Endothelial cell of umbilical vein (primary cell): ENCODE data around the gene PTGR3. TPM values are rescaled to one million over a fixed set of nuclear protein-coding genes. Genes with fewer than 3 reads are reported as not detected.

ENCODE experiments used
- BruUV-seq: library from RNA; stranded (reverse); fragments of 400-500 nt; replicated peaks from 2 replicates; lab custom pipeline; 2021; lab: Mats Ljungman, UMichigan
- CTCF ChIA-PET: fragments of 300-600, 350-600 bp; sonication (Branson Sonifier 250); formaldehyde crosslinking; loops from one replicate; lab custom pipeline; 2021; ENCODE audit warnings: antibody characterized with exemption, inconsistent platforms; lab: Charles Lee
- POLR2A ChIA-PET: fragments of 300-600, 350-600 bp; sonication (Branson Sonifier 250); formaldehyde crosslinking; loops from one replicate; lab custom pipeline; 2021; ENCODE audit warnings: antibody characterized with exemption, inconsistent platforms; lab: Charles Lee
- DNase-seq: peaks from one replicate; pipeline ENCODE4 v3.0.0-alpha.2; 2011; ENCODE audit warnings: low read depth, low spot score
- FAIRE-seq: peaks from 2 replicates; lab custom pipeline; 2011; peaks lifted over from hg19 to GRCh38; lab: Jason Lieb, UNC
- H2AFZ ChIP-seq: 2 replicates; pipeline ENCODE4 v1.6.0; 2012; ENCODE audit warnings: low read depth, low read length, control low read depth, inconsistent platforms
- H3K27ac ChIP-seq: 2 replicates; pipeline ENCODE4 v1.5.1; 2011; ENCODE audit warnings: low read depth, mild to moderate bottlenecking, control low read depth, low read length, moderate library complexity; ENCODE audit not compliant: insufficient read depth
- H3K27me3 ChIP-seq, 2 experiments: 2 replicates each; pipeline versions ENCODE4 v1.6.0 to v1.6.1; 2011; ENCODE audit warnings: low read length in 2 of 2, mixed read lengths in 1 of 2; ENCODE audit not compliant: control insufficient read depth in 2 of 2, insufficient read depth in 2 of 2
- H3K36me3 ChIP-seq, 2 experiments: 2 replicates in 1 of 2; 3 replicates in 1 of 2; pipeline ENCODE4 v1.5.1; 2011; ENCODE audit warnings: low read length in 2 of 2, mild to moderate bottlenecking in 1 of 2, moderate library complexity in 1 of 2; ENCODE audit not compliant: control insufficient read depth in 2 of 2, insufficient read depth in 2 of 2; ENCODE audit errors: extremely low read depth in 1 of 2
- H3K4me1 ChIP-seq: 3 replicates; pipeline ENCODE4 v1.5.1; 2011; ENCODE audit warnings: mild to moderate bottlenecking, low read length; ENCODE audit not compliant: control insufficient read depth, insufficient read depth; ENCODE audit errors: extremely low read depth
- H3K4me2 ChIP-seq: 2 replicates; pipeline ENCODE4 v1.6.1; 2011; ENCODE audit warnings: low read length, control low read depth, mixed read lengths; ENCODE audit not compliant: insufficient read depth
- H3K4me3 ChIP-seq, 3 experiments: fragments of 200-600 bp in 1 of 3; sonication (generic), shearing (Covaris generic) in 1 of 3; replicated peaks in 1 of 3; 2 replicates each; pipeline ENCODE4 v1.5.1; 2011 to 2016; ENCODE audit warnings: control low read depth in 3 of 3, low read length in 3 of 3, mild to moderate bottlenecking in 2 of 3, inconsistent platforms in 1 of 3, low read depth in 1 of 3, moderate library complexity in 1 of 3; ENCODE audit not compliant: insufficient read depth in 1 of 3
- H3K79me2 ChIP-seq: 2 replicates; pipeline ENCODE4 v1.6.0; 2012; ENCODE audit warnings: low read length, inconsistent platforms; ENCODE audit not compliant: control insufficient read depth, insufficient read depth
- H3K9ac ChIP-seq: replicated peaks from 2 replicates; pipeline ENCODE3; 2011; ENCODE audit warnings: low read length, control low read depth; ENCODE audit not compliant: insufficient read depth; ENCODE audit errors: extremely low read depth
- H3K9me1 ChIP-seq: replicated peaks from 3 replicates; pipeline ENCODE4 v1.6.0; 2011; ENCODE audit warnings: mild to moderate bottlenecking, low read length; ENCODE audit not compliant: control insufficient read depth, insufficient read depth; ENCODE audit errors: extremely low read depth
- H3K9me3 ChIP-seq: replicated peaks from 2 replicates; pipeline ENCODE4 v1.5.1; 2012; ENCODE audit warnings: low read length, inconsistent platforms; ENCODE audit not compliant: control insufficient read depth, insufficient read depth
- H4K20me1 ChIP-seq: replicated peaks from 2 replicates; pipeline ENCODE3; 2011; ENCODE audit warnings: mild to moderate bottlenecking, low read length; ENCODE audit not compliant: control insufficient read depth, insufficient read depth; ENCODE audit errors: extremely low read depth
- EZH2 ChIP-seq: IDR thresholded peaks from 2 replicates; pipeline ENCODE4 v1.6.1; 2012; ENCODE audit warnings: borderline replicate concordance, low read depth, mild to moderate bottlenecking, moderate library complexity, low read length, inconsistent platforms; ENCODE audit not compliant: severe bottlenecking
- FOS ChIP-seq: IDR thresholded peaks from 2 replicates; pipeline ENCODE4 v1.6.1; 2011; ENCODE audit warnings: mild to moderate bottlenecking, low read length, moderate library complexity, borderline replicate concordance; ENCODE audit not compliant: insufficient read depth
- GATA2 ChIP-seq: IDR thresholded peaks from 2 replicates; pipeline ENCODE4 v1.7.0; 2011; ENCODE audit warnings: low read depth, mild to moderate bottlenecking, moderate library complexity, mixed read lengths, low read length; ENCODE audit not compliant: insufficient read length, insufficient read depth
- JUN ChIP-seq: IDR thresholded peaks from 2 replicates; pipeline ENCODE4 v1.6.1; 2011; ENCODE audit warnings: borderline replicate concordance, low read depth; ENCODE audit not compliant: insufficient read length, insufficient read depth
- MYC ChIP-seq: IDR thresholded peaks from one replicate; pipeline ENCODE4 v1.6.1; 2011; ENCODE audit warnings: mild to moderate bottlenecking, low read depth, low read length
- POLR2A ChIP-seq: IDR thresholded peaks from 2 replicates; pipeline ENCODE4 v1.6.1; 2012; ENCODE audit warnings: low read depth, mild to moderate bottlenecking, control low read depth, low read length
- POLR2AphosphoS5 ChIP-seq: IDR thresholded peaks from 2 replicates; pipeline ENCODE4 v1.6.1; 2012; ENCODE audit warnings: low read depth, mild to moderate bottlenecking, control low read depth, low read length, moderate library complexity; ENCODE audit not compliant: insufficient read depth
- dilution Hi-C: fragments of 300-500 bp; cut with MboI; formaldehyde crosslinking; loops from one replicate; pipeline ENCODE4 v1.15.0; 2019; ENCODE audit warnings: low sequenced_read_pairs; ENCODE audit not compliant: extremely low pct_ligation_motif_present
- intact Hi-C: fragments of 100-400 bp; cut with micrococcal nuclease; formaldehyde crosslinking; loops from one replicate; pipeline ENCODE4 v1.10.0; 2022
- polyA plus RNA-seq, 4 experiments: library from polyadenylated mRNA; depleted of rRNA in 3 of 4; stranded (reverse) in 3 of 4; unstranded in 1 of 4; fragments of >200 nt; gene quantifications; 2 replicates each; pipeline versions ENCODE4 v1.2.1 to v1.2.3, GENCODE V29; 2011 to 2012; ENCODE audit warnings: missing spikeins in 1 of 4
- total RNA-seq: library from RNA; stranded (reverse); gene quantifications from 2 replicates; pipeline ENCODE4 v1.2.3, GENCODE V29; 2021
- TF ChIP-seq, protein P1 (sequence below): IDR thresholded peaks from 2 replicates; pipeline ENCODE4 v1.6.1; 2011; ENCODE audit not compliant: insufficient read depth, insufficient read length
- TF ChIP-seq, protein P2 (sequence below), 2 donors: IDR thresholded peaks; 1 replicate in 1 of 2; 2 replicates in 1 of 2; pipeline ENCODE4 v1.5.1; 2011; ENCODE audit warnings: low read length in 2 of 2, mild to moderate bottlenecking in 2 of 2, moderate library complexity in 2 of 2, control low read depth in 1 of 2, inconsistent platforms in 1 of 2, low read depth in 1 of 2; ENCODE audit not compliant: insufficient read depth in 1 of 2; ENCODE audit errors: extremely low read depth in 1 of 2

The PTGR3 gene
- total and polyA plus RNA-seq, 2 donors (not counting 3 experiments of a cell fraction or from before 2014, with no cell fraction given): 13.9 to 21.9 TPM

DNA sequence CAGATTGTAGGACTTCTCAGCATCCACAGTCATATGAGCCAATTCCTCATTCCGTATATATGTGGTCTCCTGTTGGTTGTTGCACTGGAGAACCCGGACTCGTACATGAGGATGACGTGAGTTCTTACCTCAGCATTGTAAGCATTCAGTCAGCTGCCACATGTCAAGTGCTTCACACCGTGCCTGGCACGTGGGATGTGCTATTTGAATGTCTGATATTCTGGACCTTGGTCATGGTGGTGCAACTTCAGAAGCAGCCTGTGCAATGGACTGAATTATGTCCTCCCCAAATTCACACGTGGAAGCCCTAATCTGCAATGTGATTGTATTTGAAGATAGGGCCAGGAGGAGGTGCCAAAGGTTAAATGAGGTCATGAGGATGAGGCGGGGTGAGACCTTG is 32.1 kb downstream of the PTGR3 start:
- H3K27ac ChIP-seq: no peak overlapping the region
- H3K79me2 ChIP-seq: no peaks in the 10 kb centered on the region
- CTCF ChIA-PET: no interaction called here
- no peak overlapping the region for H3K4me3 ChIP-seq
- H3K27me3 ChIP-seq: peaks cover 2 to 7% of the 10 kb centered on the region in 2 experiments
- DNase-seq (no peak), FAIRE-seq (no peak)
- H3K9me1 ChIP-seq: no peaks in the 10 kb centered on the region
- no TSS peak for BruUV-seq
- no peaks in the 10 kb centered on the region for H3K36me3 ChIP-seq
- no peaks in the 10 kb centered on the region for H3K9me3 ChIP-seq
- no peak for TF ChIP-seq MYC
- TF ChIP-seq JUN: no peak
- TF ChIP-seq POLR2AphosphoS5: no peak
- TF ChIP-seq, protein P1, sequence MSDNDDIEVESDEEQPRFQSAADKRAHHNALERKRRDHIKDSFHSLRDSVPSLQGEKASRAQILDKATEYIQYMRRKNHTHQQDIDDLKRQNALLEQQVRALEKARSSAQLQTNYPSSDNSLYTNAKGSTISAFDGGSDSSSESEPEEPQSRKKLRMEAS: no peak
- no peak for TF ChIP-seq POLR2A
- TF ChIP-seq, protein P2, sequence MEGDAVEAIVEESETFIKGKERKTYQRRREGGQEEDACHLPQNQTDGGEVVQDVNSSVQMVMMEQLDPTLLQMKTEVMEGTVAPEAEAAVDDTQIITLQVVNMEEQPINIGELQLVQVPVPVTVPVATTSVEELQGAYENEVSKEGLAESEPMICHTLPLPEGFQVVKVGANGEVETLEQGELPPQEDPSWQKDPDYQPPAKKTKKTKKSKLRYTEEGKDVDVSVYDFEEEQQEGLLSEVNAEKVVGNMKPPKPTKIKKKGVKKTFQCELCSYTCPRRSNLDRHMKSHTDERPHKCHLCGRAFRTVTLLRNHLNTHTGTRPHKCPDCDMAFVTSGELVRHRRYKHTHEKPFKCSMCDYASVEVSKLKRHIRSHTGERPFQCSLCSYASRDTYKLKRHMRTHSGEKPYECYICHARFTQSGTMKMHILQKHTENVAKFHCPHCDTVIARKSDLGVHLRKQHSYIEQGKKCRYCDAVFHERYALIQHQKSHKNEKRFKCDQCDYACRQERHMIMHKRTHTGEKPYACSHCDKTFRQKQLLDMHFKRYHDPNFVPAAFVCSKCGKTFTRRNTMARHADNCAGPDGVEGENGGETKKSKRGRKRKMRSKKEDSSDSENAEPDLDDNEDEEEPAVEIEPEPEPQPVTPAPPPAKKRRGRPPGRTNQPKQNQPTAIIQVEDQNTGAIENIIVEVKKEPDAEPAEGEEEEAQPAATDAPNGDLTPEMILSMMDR (IDR thresholded peaks at IDR 0.05; ENCODE audit: extremely low read depth in 1 of 2, insufficient read depth in 1 of 2, low read depth in 1 of 2, low read length in 2 of 2): no peak
- no peak for TF ChIP-seq GATA2
- TF ChIP-seq FOS: no peak
- no peak for TF ChIP-seq EZH2
- POLR2A ChIA-PET: no interaction called here
- intact Hi-C loops: no loop called here
- H2AFZ ChIP-seq: no peak overlapping the region
- no peaks in the 10 kb centered on the region for H3K4me1 ChIP-seq
- no peak overlapping the region for H3K4me2 ChIP-seq
- dilution Hi-C loops: no loop called here
- no peak overlapping the region for H3K9ac ChIP-seq
- H4K20me1 ChIP-seq: no peaks in the 10 kb centered on the region
